Lower leg skin (tissue), 4 donors: ENCODE measurements around the gene PGR. TPM values are rescaled to one million over a fixed set of nuclear protein-coding genes. Genes with fewer than 3 reads are reported as not detected.
"Not testable (repeated sequence)": the region's sequence is repeated elsewhere in the genome, so short reads cannot be mapped to it uniquely, and the experiment has no call there.

Source experiments
- DNase-seq, 2 donors: peaks; one replicate each; pipeline ENCODE4 v3.0.0-alpha.2; 2019; ENCODE audit warnings: low spot score in 2 of 2
- H3K4me3 ChIP-seq: fragments of 200-600 bp; sonication (generic); 2 replicates; pipeline ENCODE4 v1.5.1; 2017; ENCODE audit warnings: mild to moderate bottlenecking, low read depth; ENCODE audit not compliant: poor library complexity, severe bottlenecking
- POLR2A ChIP-seq, 2 donors: fragments of 450-650 bp; IDR thresholded peaks; one replicate each; pipeline ENCODE4 v1.6.1; 2016 to 2017; ENCODE audit warnings: antibody characterized with exemption in 2 of 2, mild to moderate bottlenecking in 1 of 2, moderate library complexity in 1 of 2
- WGBS, 2 donors: methylation state at CpG; one replicate each; pipeline ENCODE4 v1.1.5; 2018; 5-methylcytosine and 5-hydroxymethylcytosine counted together
- intact Hi-C: fragments of 100-400 bp; cut with DNase I; formaldehyde crosslinking; loops from one replicate; pipeline ENCODE4 v1.15.0; 2023; ENCODE audit warnings: low total_unique reads
- total RNA-seq, 4 donors: library from RNA; depleted of rRNA; stranded (reverse); fragments of >200 nt; gene quantifications; one replicate each; pipeline ENCODE4 v1.1.0, GENCODE V29; 2016
- TF ChIP-seq, protein P1 (sequence below), 3 donors: fragments of 450-650 bp; IDR thresholded peaks; one replicate each; pipeline ENCODE4 v1.5.1; 2016; ENCODE audit warnings: antibody characterized with exemption in 3 of 3, mild to moderate bottlenecking in 3 of 3, moderate library complexity in 2 of 3

Gene PGR
- total RNA-seq, 4 donors from 2014 or later = 0.49 to 0.97 (median 0.64) TPM

GRCh38 chr11:101019870-101020269 lies 109.7 kb downstream of the PGR start:
- intact Hi-C loops = no loop called here
- no peak overlapping the region for H3K4me3 ChIP-seq
- DNase-seq = no peak
- TF ChIP-seq, protein P1, sequence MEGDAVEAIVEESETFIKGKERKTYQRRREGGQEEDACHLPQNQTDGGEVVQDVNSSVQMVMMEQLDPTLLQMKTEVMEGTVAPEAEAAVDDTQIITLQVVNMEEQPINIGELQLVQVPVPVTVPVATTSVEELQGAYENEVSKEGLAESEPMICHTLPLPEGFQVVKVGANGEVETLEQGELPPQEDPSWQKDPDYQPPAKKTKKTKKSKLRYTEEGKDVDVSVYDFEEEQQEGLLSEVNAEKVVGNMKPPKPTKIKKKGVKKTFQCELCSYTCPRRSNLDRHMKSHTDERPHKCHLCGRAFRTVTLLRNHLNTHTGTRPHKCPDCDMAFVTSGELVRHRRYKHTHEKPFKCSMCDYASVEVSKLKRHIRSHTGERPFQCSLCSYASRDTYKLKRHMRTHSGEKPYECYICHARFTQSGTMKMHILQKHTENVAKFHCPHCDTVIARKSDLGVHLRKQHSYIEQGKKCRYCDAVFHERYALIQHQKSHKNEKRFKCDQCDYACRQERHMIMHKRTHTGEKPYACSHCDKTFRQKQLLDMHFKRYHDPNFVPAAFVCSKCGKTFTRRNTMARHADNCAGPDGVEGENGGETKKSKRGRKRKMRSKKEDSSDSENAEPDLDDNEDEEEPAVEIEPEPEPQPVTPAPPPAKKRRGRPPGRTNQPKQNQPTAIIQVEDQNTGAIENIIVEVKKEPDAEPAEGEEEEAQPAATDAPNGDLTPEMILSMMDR (IDR thresholded peaks at IDR 0.05) = no peak
- no peak for TF ChIP-seq POLR2A (IDR thresholded peaks at IDR 0.05)
- WGBS, 2 donors = 77 to 79% methylated on average over 1 of the region's 1 CpG

GRCh38 chr11:101014600-101015285 lies 114.9 kb downstream of the PGR start:
- no peak for DNase-seq
- no peak overlapping the region for H3K4me3 ChIP-seq
- intact Hi-C loops = no loop called here
- TF ChIP-seq, protein P1 (IDR thresholded peaks at IDR 0.05) = no peak
- no peak for TF ChIP-seq POLR2A (IDR thresholded peaks at IDR 0.05)

GRCh38 chr11:101013702-101014101 lies 115.9 kb downstream of the PGR start:
- DNase-seq, H3K4me3 ChIP-seq, intact Hi-C loops: not testable (repeated sequence)

DNA sequence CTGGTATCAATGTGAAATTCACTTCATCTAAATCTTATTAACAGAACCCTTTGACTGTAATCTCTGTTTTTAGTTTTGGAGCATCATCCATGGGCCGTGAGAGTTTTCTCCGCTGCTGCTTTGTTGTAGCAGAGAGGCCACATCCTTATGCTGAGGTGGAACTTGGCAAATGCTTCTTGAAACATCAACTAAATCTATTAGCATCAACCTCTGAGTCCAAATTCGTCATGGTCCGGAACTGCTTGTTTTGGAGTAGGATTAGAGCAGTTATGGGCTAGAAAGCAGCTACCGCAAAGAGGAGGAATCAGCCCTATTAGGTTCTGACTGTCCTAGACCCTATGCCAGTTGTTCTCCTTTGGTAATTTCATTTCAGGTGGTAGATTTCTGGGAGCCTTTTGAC lies 117.7 kb downstream of the PGR start:
- no peak for DNase-seq
- 85 to 87% methylated on average over 5 of the region's 5 CpGs for WGBS, 2 donors
- intact Hi-C loops = no loop called here
- TF ChIP-seq POLR2A (IDR thresholded peaks at IDR 0.05) = no peak
- TF ChIP-seq, protein P1 (IDR thresholded peaks at IDR 0.05) = no peak
- H3K4me3 ChIP-seq = no peak overlapping the region

DNA sequence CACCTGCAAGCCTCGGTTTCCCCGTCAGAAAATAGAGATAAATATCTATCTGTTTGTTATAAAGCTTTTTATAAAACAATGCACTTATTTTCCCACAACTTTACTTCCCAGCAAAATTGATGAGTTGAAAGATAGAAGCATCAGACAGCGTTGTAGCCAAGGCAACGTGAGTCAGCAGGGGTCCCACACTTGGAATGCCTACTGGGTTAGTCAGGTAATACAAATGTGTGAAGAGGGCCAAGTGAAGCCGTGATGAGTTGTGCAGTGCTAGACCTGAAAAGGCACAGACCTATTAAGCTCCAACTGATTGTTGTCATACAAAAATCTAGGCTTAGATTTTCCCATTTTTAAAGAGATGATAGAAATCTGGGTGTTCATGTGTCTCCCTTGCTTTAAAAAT lies 118.7 kb downstream of the PGR start:
- no peak overlapping the region for H3K4me3 ChIP-seq
- TF ChIP-seq POLR2A (IDR thresholded peaks at IDR 0.05) = no peak
- TF ChIP-seq, protein P1 (IDR thresholded peaks at IDR 0.05) = no peak
- intact Hi-C loops = no loop called here
- DNase-seq = no peak
- 74 to 76% methylated on average over 5 of the region's 5 CpGs for WGBS, 2 donors

DNA sequence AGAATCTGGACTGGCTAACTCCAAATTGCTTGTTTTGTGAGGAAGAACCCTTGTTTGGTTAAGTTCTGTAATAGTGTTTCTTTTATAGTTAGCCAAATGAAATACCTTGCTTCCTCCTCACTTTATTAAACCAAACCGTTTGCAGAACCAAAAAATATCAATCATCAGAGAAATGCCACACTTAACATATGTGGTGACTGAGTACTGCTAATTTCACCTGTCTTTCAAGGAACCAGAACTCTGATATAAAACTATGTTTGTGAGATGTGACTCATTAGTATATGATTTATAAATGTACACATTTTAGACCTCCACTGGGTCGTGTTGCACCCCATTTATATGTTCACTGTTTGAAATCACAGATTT lies 119.9 kb downstream of the PGR start:
- WGBS, 2 donors = 31 to 34% methylated on average over 2 of the region's 2 CpGs
- no peak for DNase-seq
- no peak overlapping the region for H3K4me3 ChIP-seq
- TF ChIP-seq, protein P1 (IDR thresholded peaks at IDR 0.05) = no peak
- TF ChIP-seq POLR2A (IDR thresholded peaks at IDR 0.05) = no peak
- intact Hi-C loops = no loop called here
